PC-3 (cell line): ENCODE measurements around the gene TSPAN1.

Experiments used
- EZH2 ChIP-seq: fragments of 300-600 bp; sonication (generic); IDR thresholded peaks from one replicate; pipeline ENCODE4 v1.6.1; 2017; ENCODE audit warnings: antibody characterized with exemption, mild to moderate bottlenecking, low read length; ENCODE audit not compliant: unreplicated experiment
- TF ChIP-seq, protein P1 (sequence below): fragments of 300-600 bp; sonication (generic); conservative IDR thresholded peaks from 2 replicates; pipeline ENCODE4 v1.5.1; 2017; ENCODE audit warnings: antibody characterized with exemption, low read depth, mild to moderate bottlenecking, low read length

DNA sequence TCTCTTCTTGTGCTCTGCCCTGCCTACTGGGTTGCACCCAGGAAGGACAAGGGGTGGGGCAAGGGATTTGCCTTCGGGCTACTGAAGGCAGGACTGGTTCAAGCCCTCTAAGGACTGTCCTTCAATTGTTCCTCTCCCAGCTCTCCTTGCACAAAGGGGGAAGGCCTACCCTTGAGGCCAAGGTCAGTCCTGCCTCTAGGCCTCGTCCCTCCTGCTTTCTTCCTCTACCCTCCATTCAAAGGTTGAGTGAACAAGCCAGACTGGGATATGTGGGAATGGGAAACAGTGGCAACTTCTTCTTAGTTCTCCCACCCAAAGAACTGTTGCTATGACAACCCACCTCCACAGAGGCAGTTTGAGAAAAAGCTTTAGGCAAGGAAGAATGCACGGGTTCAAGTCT is 30.9 kb downstream of the TSPAN1 start:
- TF ChIP-seq, protein P1, sequence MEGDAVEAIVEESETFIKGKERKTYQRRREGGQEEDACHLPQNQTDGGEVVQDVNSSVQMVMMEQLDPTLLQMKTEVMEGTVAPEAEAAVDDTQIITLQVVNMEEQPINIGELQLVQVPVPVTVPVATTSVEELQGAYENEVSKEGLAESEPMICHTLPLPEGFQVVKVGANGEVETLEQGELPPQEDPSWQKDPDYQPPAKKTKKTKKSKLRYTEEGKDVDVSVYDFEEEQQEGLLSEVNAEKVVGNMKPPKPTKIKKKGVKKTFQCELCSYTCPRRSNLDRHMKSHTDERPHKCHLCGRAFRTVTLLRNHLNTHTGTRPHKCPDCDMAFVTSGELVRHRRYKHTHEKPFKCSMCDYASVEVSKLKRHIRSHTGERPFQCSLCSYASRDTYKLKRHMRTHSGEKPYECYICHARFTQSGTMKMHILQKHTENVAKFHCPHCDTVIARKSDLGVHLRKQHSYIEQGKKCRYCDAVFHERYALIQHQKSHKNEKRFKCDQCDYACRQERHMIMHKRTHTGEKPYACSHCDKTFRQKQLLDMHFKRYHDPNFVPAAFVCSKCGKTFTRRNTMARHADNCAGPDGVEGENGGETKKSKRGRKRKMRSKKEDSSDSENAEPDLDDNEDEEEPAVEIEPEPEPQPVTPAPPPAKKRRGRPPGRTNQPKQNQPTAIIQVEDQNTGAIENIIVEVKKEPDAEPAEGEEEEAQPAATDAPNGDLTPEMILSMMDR, result no peak
- TF ChIP-seq EZH2, result no peak
